ENCODE results near the gene FMNL2. TPM values are rescaled to one million over a fixed set of nuclear protein-coding genes. Genes with fewer than 3 reads are reported as not detected.

The FMNL2 gene
- total and polyA plus RNA-seq, 4 donors = 18.8 to 81.4 (median 38.4) TPM

GRCh38 chr2:152375174-152375573 lies 40.2 kb downstream of the FMNL2 start:
- no peak for ATAC-seq (ENCODE audit: insufficient read depth, low FRiP score)
- WGBS, 2 donors = 96 to 100% methylated on average over 1 of the region's 1 CpG
- Histone ChIP-seq H3K36me3 (ENCODE audit: control insufficient read depth in 4 of 4, insufficient read depth in 4 of 4, low read length in 4 of 4) (no peaks in the 10 kb centered on the region), H3K4me3 (no peak overlapping the region), H3K9me3 (ENCODE audit: control insufficient read depth in 4 of 4, insufficient read depth in 3 of 4, low read length in 3 of 4) (no peaks in the 10 kb centered on the region), H3K27ac (ENCODE audit: low read depth in 1 of 2, low read length in 1 of 2) (no peak overlapping the region), H3K27me3 (ENCODE audit: control insufficient read depth in 3 of 3, insufficient read depth in 3 of 3, low read length in 2 of 3) (no peaks in the 10 kb centered on the region), H3K9ac (ENCODE audit: insufficient read depth in 1 of 2, low read length in 2 of 2) (no peak overlapping the region), H3K4me1 (ENCODE audit: control insufficient read depth in 5 of 5, insufficient read depth in 5 of 5, low read length in 5 of 5) (peaks cover 0 to 11% (median 0%) of the 10 kb centered on the region in 5 donors)
- TF ChIP-seq, protein P1, sequence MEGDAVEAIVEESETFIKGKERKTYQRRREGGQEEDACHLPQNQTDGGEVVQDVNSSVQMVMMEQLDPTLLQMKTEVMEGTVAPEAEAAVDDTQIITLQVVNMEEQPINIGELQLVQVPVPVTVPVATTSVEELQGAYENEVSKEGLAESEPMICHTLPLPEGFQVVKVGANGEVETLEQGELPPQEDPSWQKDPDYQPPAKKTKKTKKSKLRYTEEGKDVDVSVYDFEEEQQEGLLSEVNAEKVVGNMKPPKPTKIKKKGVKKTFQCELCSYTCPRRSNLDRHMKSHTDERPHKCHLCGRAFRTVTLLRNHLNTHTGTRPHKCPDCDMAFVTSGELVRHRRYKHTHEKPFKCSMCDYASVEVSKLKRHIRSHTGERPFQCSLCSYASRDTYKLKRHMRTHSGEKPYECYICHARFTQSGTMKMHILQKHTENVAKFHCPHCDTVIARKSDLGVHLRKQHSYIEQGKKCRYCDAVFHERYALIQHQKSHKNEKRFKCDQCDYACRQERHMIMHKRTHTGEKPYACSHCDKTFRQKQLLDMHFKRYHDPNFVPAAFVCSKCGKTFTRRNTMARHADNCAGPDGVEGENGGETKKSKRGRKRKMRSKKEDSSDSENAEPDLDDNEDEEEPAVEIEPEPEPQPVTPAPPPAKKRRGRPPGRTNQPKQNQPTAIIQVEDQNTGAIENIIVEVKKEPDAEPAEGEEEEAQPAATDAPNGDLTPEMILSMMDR (IDR thresholded peaks at IDR 0.05; ENCODE audit: control extremely low read depth, extremely low read depth) = no peak
- DNase-seq = no peak

DNA sequence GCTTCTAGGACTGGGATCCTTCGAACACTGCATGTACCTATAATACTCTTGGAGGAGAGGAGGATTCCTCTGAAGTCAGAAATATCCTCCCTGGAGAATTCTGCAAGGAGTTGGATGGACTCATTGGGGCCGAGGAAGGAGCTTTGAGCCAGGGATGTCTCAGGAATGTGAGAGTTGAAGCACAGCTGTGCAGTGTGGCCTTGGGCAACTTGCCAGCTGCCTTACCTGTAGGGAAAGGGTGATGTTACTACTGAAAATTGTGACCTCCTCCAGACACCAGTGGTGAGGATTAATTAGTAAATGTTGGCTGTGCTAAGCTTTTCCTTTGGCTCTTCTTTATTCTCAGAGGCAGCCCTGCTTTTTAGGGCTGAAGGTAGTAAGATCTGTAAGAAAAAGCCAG lies 41.4 kb downstream of the FMNL2 start:
- DNase-seq = peak in 1 of 3 donors; percentile 24
- WGBS, 2 donors = 90 to 93% methylated on average over 2 of the region's 2 CpGs

GRCh38 chr2:152376968-152377367 lies 42.0 kb downstream of the FMNL2 start:
- Histone ChIP-seq H3K27me3 (ENCODE audit: control insufficient read depth in 3 of 3, insufficient read depth in 3 of 3, low read length in 2 of 3) (no peaks in the 10 kb centered on the region), H3K4me3 (no peak overlapping the region), H3K9ac (ENCODE audit: insufficient read depth in 1 of 2, low read length in 2 of 2) (no peak overlapping the region), H3K4me1 (ENCODE audit: control insufficient read depth in 5 of 5, insufficient read depth in 5 of 5, low read length in 5 of 5) (peaks cover 0 to 13% (median 3%) of the 10 kb centered on the region in 5 donors), H3K27ac (ENCODE audit: low read depth in 1 of 2, low read length in 1 of 2) (no peak overlapping the region), H3K9me3 (ENCODE audit: control insufficient read depth in 4 of 4, insufficient read depth in 3 of 4, low read length in 3 of 4) (no peaks in the 10 kb centered on the region), H3K36me3 (ENCODE audit: control insufficient read depth in 4 of 4, insufficient read depth in 4 of 4, low read length in 4 of 4) (no peaks in the 10 kb centered on the region)
- WGBS, 2 donors = 71 to 75% methylated on average over 1 of the region's 1 CpG
- TF ChIP-seq, protein P1 (IDR thresholded peaks at IDR 0.05; ENCODE audit: control extremely low read depth, extremely low read depth) = no peak
- no peak for ATAC-seq (ENCODE audit: insufficient read depth, low FRiP score)
- no peak for DNase-seq

More for the DNA sequence above, 41.4 kb downstream of the FMNL2 start:
- Histone ChIP-seq H3K9me3 (ENCODE audit: control insufficient read depth in 4 of 4, insufficient read depth in 3 of 4, low read length in 3 of 4) (no peaks in the 10 kb centered on the region), H3K27ac (ENCODE audit: low read depth in 1 of 2, low read length in 1 of 2) (no peak overlapping the region), H3K4me1 (ENCODE audit: control insufficient read depth in 5 of 5, insufficient read depth in 5 of 5, low read length in 5 of 5) (peaks cover 0 to 13% (median 0%) of the 10 kb centered on the region in 5 donors), H3K9ac (ENCODE audit: insufficient read depth in 1 of 2, low read length in 2 of 2) (no peak overlapping the region), H3K36me3 (ENCODE audit: control insufficient read depth in 4 of 4, insufficient read depth in 4 of 4, low read length in 4 of 4) (no peaks in the 10 kb centered on the region), H3K4me3 (no peak overlapping the region), H3K27me3 (ENCODE audit: control insufficient read depth in 3 of 3, insufficient read depth in 3 of 3, low read length in 2 of 3) (no peaks in the 10 kb centered on the region)
- ATAC-seq (ENCODE audit: insufficient read depth, low FRiP score) = no peak
- TF ChIP-seq, protein P1 (IDR thresholded peaks at IDR 0.05; ENCODE audit: control extremely low read depth, extremely low read depth) = no peak

DNA sequence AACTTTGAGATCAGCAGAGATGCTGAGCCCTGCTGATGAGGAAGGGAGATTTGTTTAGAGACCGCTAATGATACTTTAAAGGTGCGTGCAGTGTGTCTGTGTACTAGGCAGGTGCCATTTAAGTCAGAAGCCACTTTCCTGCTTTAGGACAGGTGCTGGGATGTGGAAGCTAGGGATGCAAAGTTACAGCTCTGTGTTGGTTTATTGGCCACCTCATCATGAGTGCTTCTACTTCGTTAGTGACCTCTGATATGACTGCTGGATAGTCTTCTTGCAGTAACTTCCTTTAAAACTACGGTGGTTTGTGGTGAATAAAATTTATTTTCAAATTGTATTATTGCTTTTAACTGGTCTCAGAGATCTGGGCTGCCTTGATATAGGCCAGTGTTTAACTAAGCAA lies 44.1 kb downstream of the FMNL2 start:
- WGBS, 2 donors = 64 to 79% methylated on average over 4 of the region's 4 CpGs
- no peaks in the 10 kb centered on the region for H3K9me3 ChIP-seq (ENCODE audit: control insufficient read depth in 4 of 4, insufficient read depth in 3 of 4, low read length in 3 of 4)
- no peak overlapping the region for H3K9ac ChIP-seq (ENCODE audit: insufficient read depth in 1 of 2, low read length in 2 of 2)
- DNase-seq (no peak), ATAC-seq (ENCODE audit: insufficient read depth, low FRiP score) (no peak)
- no peak overlapping the region for H3K4me3 ChIP-seq
- no peaks in the 10 kb centered on the region for H3K27me3 ChIP-seq (ENCODE audit: control insufficient read depth in 3 of 3, insufficient read depth in 3 of 3, low read length in 2 of 3)
- TF ChIP-seq, protein P1 (IDR thresholded peaks at IDR 0.05; ENCODE audit: control extremely low read depth, extremely low read depth) = no peak
- peaks cover 0 to 7% (median 3%) of the 10 kb centered on the region in 5 donors for H3K4me1 ChIP-seq (ENCODE audit: control insufficient read depth in 5 of 5, insufficient read depth in 5 of 5, low read length in 5 of 5)
- H3K36me3 ChIP-seq (ENCODE audit: control insufficient read depth in 4 of 4, insufficient read depth in 4 of 4, low read length in 4 of 4) = no peaks in the 10 kb centered on the region
- H3K27ac ChIP-seq (ENCODE audit: low read depth in 1 of 2, low read length in 1 of 2) = no peak overlapping the region
